Keratinocyte (primary cell): Measurements from ENCODE around the gene CLDN20.

Experiments
- CTCF ChIP-seq, 3 experiments: IDR thresholded peaks in 1 of 3; conservative IDR thresholded peaks in 1 of 3; optimal IDR thresholded peaks in 1 of 3; 2 replicates in 2 of 3; 3 replicates in 1 of 3; pipeline versions ENCODE3 to v1.5.1; 2011; ENCODE audit warnings: low read length in 3 of 3, mild to moderate bottlenecking in 3 of 3, moderate library complexity in 2 of 3, control low read depth in 1 of 3, inconsistent platforms in 1 of 3; ENCODE audit not compliant: insufficient read depth in 2 of 3; ENCODE audit errors: extremely low read depth in 1 of 3
- EZH2 ChIP-seq: IDR thresholded peaks from one replicate; pipeline ENCODE4 v1.6.1; 2012; ENCODE audit warnings: inconsistent platforms, mild to moderate bottlenecking, low read length, moderate library complexity

GRCh38 chr6:155306958-155307357, 43.1 kb downstream of the CLDN20 start:
- TF ChIP-seq CTCF (optimal IDR thresholded peaks at IDR 0.05 in 1 of 3, IDR thresholded peaks at IDR 0.05 in 1 of 3, conservative IDR thresholded peaks at IDR 0.05 in 1 of 3; ENCODE audit: extremely low read depth in 1 of 3, insufficient read depth in 2 of 3, low read length in 3 of 3) = no peak
- TF ChIP-seq EZH2 = no peak
